ENCODE measurements around the gene SLC22A12. TPM values are rescaled to one million over a fixed set of nuclear protein-coding genes. Genes with fewer than 3 reads are reported as not detected.
"Not testable (repeated sequence)": the region's sequence is repeated elsewhere in the genome, so short reads cannot be mapped to it uniquely, and the experiment has no call there.

The SLC22A12 gene
- total RNA-seq, 1 donor from 2014 or later, result not detected

- Histone ChIP-seq H3K4me2 (no peak overlapping the region), H4K20me1 (ENCODE audit: low read depth) (no peaks in the 10 kb centered on the region), H3K27me3 (no peaks in the 10 kb centered on the region), H3F3A (ENCODE audit: low read depth) (no peaks in the 10 kb centered on the region), H3K9ac (no peak overlapping the region), H3K36me3 (no peaks in the 10 kb centered on the region), H2AFZ (replicated peaks) (peak overlapping the region; percentile 73), H3K79me2 (ENCODE audit: low read depth) (no peaks in the 10 kb centered on the region), H3K9me3 (ENCODE audit: low read depth) (no peaks in the 10 kb centered on the region), H3K4me1 (peaks cover 14% of the 10 kb centered on the region), H3K4me3 (no peak overlapping the region), H3K27ac (no peak overlapping the region)
- peak overlapping the region; percentile 96 for H3K27ac Mint-ChIP-seq
- no peak for TF ChIP-seq CTCF (IDR thresholded peaks at IDR 0.05)
- no peak for TF ChIP-seq EZH2 (IDR thresholded peaks at IDR 0.05)
- TF ChIP-seq EZH2phosphoT487 (IDR thresholded peaks at IDR 0.05), result no peak
- no peak for DNase-seq (ENCODE audit: low spot score)
- H3K36me3 Mint-ChIP-seq, result no peaks in the 10 kb centered on the region
- peaks cover 57% of the 10 kb centered on the region for H3K4me1 Mint-ChIP-seq
- peaks cover 13% of the 10 kb centered on the region for H3K27me3 Mint-ChIP-seq (ENCODE audit: insufficient read depth, low read depth)
- H3K9me3 Mint-ChIP-seq, result no peaks in the 10 kb centered on the region
- H3K4me3 Mint-ChIP-seq, result no peak overlapping the region
Measured at GRCh38 chr11:64559351-64560138, 31.5 kb upstream of the SLC22A12 start.

GRCh38 chr11:64560139-64560771, 30.8 kb upstream of the SLC22A12 start:
- Histone ChIP-seq H3K36me3 (no peaks in the 10 kb centered on the region), H3F3A (ENCODE audit: low read depth) (no peaks in the 10 kb centered on the region), H2AFZ (replicated peaks) (peak overlapping the region; percentile 73), H3K27ac (no peak overlapping the region), H3K4me1 (peaks cover 14% of the 10 kb centered on the region), H4K20me1 (ENCODE audit: low read depth) (no peaks in the 10 kb centered on the region), H3K27me3 (no peaks in the 10 kb centered on the region), H3K4me2 (no peak overlapping the region), H3K9me3 (ENCODE audit: low read depth) (no peaks in the 10 kb centered on the region), H3K4me3 (no peak overlapping the region), H3K79me2 (ENCODE audit: low read depth) (no peaks in the 10 kb centered on the region), H3K9ac (no peak overlapping the region)
- Mint-ChIP-seq H3K27ac (peak overlapping the region; percentile 96), H3K4me3 (peak overlapping the region; percentile 73), H3K36me3 (no peaks in the 10 kb centered on the region), H3K4me1 (peaks cover 55% of the 10 kb centered on the region), H3K27me3 (ENCODE audit: insufficient read depth, low read depth) (peaks cover 14% of the 10 kb centered on the region), H3K9me3 (no peaks in the 10 kb centered on the region)
- TF ChIP-seq EZH2 (IDR thresholded peaks at IDR 0.05), result no peak
- TF ChIP-seq EZH2phosphoT487 (IDR thresholded peaks at IDR 0.05), result no peak
- no peak for TF ChIP-seq CTCF (IDR thresholded peaks at IDR 0.05)
- DNase-seq (ENCODE audit: low spot score), result no peak

- DNase-seq (ENCODE audit: low spot score), result no peak
- Histone ChIP-seq H3K9me3 (ENCODE audit: low read depth) (no peaks in the 10 kb centered on the region), H3K4me2 (no peak overlapping the region), H4K20me1 (ENCODE audit: low read depth) (no peaks in the 10 kb centered on the region), H3K9ac (no peak overlapping the region), H3F3A (ENCODE audit: low read depth) (peaks cover 3% of the 10 kb centered on the region), H3K27me3 (no peaks in the 10 kb centered on the region), H3K36me3 (no peaks in the 10 kb centered on the region), H3K4me1 (peaks cover 17% of the 10 kb centered on the region), H3K79me2 (ENCODE audit: low read depth) (no peaks in the 10 kb centered on the region), H3K27ac (no peak overlapping the region), H3K4me3 (no peak overlapping the region), H2AFZ (replicated peaks) (no peak overlapping the region)
- peaks cover 55% of the 10 kb centered on the region for H3K4me1 Mint-ChIP-seq
- H3K4me3 Mint-ChIP-seq, result peak overlapping the region; percentile 73
- no peaks in the 10 kb centered on the region for H3K9me3 Mint-ChIP-seq
- H3K27me3 Mint-ChIP-seq (ENCODE audit: insufficient read depth, low read depth), result peaks cover 14% of the 10 kb centered on the region
- no peaks in the 10 kb centered on the region for H3K36me3 Mint-ChIP-seq
- peak overlapping the region; percentile 96 for H3K27ac Mint-ChIP-seq
- TF ChIP-seq CTCF (IDR thresholded peaks at IDR 0.05), result no peak
- no peak for TF ChIP-seq EZH2phosphoT487 (IDR thresholded peaks at IDR 0.05)
- TF ChIP-seq EZH2 (IDR thresholded peaks at IDR 0.05), result no peak
Measured at GRCh38 chr11:64560941-64561340, 30.1 kb upstream of the SLC22A12 start.

GRCh38 chr11:64561429-64561828, 29.6 kb upstream of the SLC22A12 start:
- H3K9ac ChIP-seq; H3F3A ChIP-seq (ENCODE audit: low read depth); H2AFZ ChIP-seq (replicated peaks); H3K4me3 Mint-ChIP-seq; H3K27ac ChIP-seq; H3K79me2 ChIP-seq (ENCODE audit: low read depth); H3K4me3 ChIP-seq; H3K9me3 ChIP-seq (ENCODE audit: low read depth); H4K20me1 ChIP-seq (ENCODE audit: low read depth); DNase-seq (ENCODE audit: low spot score); H3K27ac Mint-ChIP-seq; H3K9me3 Mint-ChIP-seq; H3K36me3 Mint-ChIP-seq; H3K4me2 ChIP-seq; H3K27me3 ChIP-seq; H3K36me3 ChIP-seq: not testable (repeated sequence)
- H3K4me1 Mint-ChIP-seq, result peaks cover 56% of the 10 kb centered on the region
- H3K4me1 ChIP-seq, result peaks cover 21% of the 10 kb centered on the region
- H3K27me3 Mint-ChIP-seq (ENCODE audit: insufficient read depth, low read depth), result peaks cover 14% of the 10 kb centered on the region

Data from neural progenitor cell (in vitro differentiated cells).